ENCODE data around the gene SUSD1.

The SUSD1 gene

DNA sequence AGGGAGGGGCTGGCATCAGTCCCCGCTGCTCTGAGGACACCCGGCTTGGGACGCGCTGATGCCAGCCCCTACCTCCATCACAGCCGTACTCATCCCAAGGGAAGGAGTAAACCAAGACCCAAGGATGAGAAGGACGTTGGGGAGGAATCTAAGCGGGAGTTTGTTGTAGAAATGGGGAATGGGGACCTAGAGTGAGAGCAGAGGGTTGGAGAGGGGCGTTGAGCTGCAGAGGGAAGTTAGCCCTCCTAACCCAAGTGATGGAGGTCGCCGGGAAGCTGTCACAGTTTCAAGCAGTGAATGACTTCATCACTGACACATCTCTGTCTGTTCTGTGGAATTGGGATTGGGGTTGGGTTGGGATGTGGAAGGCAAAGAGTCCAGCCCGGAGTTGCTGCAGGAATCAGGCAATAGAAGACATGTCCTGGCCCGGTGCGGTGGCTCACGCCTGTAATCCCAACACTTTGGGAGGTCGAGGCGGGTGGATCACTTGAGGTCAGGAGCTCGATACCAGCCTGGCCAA lies 759 bp upstream of the SUSD1 start:
- no peak; the same call in 2 of the 3 replicates for ATAC-seq

DNA sequence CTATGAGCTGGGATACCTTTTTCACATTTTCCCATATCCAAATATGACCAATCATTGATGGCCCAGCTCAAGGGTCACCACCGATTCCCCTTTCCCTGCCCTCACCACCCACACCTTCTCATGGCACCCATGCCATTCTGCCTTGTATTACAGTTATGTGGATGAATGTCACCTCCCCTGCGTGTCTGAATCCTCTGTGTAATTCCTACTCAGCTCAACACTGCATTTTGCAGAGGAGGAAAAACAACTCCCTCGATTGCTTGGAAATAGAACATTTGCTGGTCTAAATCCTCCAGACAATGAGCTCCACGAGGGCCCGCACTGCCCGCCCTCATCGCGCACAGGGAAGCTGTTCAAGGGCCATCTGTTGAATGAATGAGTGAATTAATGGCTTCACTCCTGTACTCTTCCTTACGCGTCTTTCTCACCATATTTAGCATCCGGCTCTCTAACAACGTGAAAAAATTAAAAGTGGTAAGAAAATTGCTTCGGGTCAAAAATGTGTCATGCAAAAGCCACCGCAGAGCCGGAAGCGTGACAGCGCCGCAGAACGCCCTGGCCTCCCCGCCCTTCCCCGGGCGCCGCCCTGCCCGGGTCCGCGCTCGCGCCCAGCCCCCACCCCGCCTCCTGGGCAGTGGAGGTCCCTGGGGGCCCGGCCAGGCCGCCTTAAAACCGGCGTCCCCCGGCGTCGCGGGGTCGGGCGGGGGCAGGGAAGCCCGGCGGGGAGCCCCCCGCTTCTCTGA lies 704 bp downstream of the SUSD1 start:
- ATAC-seq = peak; percentile 83
- no peak for TF ChIP-seq PPARA (CRISPR knock-in tag; IDR thresholded peaks at IDR 0.05; ENCODE audit: borderline replicate concordance)
- TF ChIP-seq BACH2 (CRISPR knock-in tag; IDR thresholded peaks at IDR 0.05; ENCODE audit: borderline replicate concordance) = no peak
- peak; percentile 30; the same call in 1 of the 2 replicates for TF ChIP-seq ZFP3 (CRISPR knock-in tag; IDR thresholded peaks at IDR 0.05)
- peak; percentile 24; the same call in 1 of the 2 replicates for TF ChIP-seq TCF4 (CRISPR knock-in tag; IDR thresholded peaks at IDR 0.05; ENCODE audit: borderline replicate concordance)
- TF ChIP-seq GLIS3 (CRISPR knock-in tag; IDR thresholded peaks at IDR 0.05) = no peak
- no peak for TF ChIP-seq OSR1 (CRISPR knock-in tag; IDR thresholded peaks at IDR 0.05)

More for the DNA sequence above, 759 bp upstream of the SUSD1 start:
- TF ChIP-seq, protein P1, sequence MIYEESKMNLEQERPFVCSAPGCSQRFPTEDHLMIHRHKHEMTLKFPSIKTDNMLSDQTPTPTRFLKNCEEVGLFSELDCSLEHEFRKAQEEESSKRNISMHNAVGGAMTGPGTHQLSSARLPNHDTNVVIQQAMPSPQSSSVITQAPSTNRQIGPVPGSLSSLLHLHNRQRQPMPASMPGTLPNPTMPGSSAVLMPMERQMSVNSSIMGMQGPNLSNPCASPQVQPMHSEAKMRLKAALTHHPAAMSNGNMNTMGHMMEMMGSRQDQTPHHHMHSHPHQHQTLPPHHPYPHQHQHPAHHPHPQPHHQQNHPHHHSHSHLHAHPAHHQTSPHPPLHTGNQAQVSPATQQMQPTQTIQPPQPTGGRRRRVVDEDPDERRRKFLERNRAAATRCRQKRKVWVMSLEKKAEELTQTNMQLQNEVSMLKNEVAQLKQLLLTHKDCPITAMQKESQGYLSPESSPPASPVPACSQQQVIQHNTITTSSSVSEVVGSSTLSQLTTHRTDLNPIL (CRISPR knock-in tag; IDR thresholded peaks at IDR 0.05; ENCODE audit: low read depth) = no peak
- TF ChIP-seq OSR1 (CRISPR knock-in tag; IDR thresholded peaks at IDR 0.05) = no peak
- TF ChIP-seq TCF4 (CRISPR knock-in tag; IDR thresholded peaks at IDR 0.05; ENCODE audit: borderline replicate concordance) = no peak
- TF ChIP-seq TOX (CRISPR knock-in tag; IDR thresholded peaks at IDR 0.05; ENCODE audit: borderline replicate concordance) = no peak
- TF ChIP-seq ZNF70 (CRISPR knock-in tag; IDR thresholded peaks at IDR 0.05) = no peak
- no peak for TF ChIP-seq GLIS3 (CRISPR knock-in tag; IDR thresholded peaks at IDR 0.05)
- no peak for TF ChIP-seq RARB (CRISPR knock-in tag; IDR thresholded peaks at IDR 0.05)
- no peak for TF ChIP-seq ESRRG (CRISPR knock-in tag; IDR thresholded peaks at IDR 0.05)
- no peak for TF ChIP-seq ZC3H10 (CRISPR knock-in tag; IDR thresholded peaks at IDR 0.05)
- TF ChIP-seq, protein P2, sequence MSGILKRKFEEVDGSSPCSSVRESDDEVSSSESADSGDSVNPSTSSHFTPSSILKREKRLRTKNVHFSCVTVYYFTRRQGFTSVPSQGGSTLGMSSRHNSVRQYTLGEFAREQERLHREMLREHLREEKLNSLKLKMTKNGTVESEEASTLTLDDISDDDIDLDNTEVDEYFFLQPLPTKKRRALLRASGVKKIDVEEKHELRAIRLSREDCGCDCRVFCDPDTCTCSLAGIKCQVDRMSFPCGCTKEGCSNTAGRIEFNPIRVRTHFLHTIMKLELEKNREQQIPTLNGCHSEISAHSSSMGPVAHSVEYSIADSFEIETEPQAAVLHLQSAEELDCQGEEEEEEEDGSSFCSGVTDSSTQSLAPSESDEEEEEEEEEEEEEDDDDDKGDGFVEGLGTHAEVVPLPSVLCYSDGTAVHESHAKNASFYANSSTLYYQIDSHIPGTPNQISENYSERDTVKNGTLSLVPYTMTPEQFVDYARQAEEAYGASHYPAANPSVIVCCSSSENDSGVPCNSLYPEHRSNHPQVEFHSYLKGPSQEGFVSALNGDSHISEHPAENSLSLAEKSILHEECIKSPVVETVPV (CRISPR knock-in tag; IDR thresholded peaks at IDR 0.05) = no peak
- TF ChIP-seq, protein P3, sequence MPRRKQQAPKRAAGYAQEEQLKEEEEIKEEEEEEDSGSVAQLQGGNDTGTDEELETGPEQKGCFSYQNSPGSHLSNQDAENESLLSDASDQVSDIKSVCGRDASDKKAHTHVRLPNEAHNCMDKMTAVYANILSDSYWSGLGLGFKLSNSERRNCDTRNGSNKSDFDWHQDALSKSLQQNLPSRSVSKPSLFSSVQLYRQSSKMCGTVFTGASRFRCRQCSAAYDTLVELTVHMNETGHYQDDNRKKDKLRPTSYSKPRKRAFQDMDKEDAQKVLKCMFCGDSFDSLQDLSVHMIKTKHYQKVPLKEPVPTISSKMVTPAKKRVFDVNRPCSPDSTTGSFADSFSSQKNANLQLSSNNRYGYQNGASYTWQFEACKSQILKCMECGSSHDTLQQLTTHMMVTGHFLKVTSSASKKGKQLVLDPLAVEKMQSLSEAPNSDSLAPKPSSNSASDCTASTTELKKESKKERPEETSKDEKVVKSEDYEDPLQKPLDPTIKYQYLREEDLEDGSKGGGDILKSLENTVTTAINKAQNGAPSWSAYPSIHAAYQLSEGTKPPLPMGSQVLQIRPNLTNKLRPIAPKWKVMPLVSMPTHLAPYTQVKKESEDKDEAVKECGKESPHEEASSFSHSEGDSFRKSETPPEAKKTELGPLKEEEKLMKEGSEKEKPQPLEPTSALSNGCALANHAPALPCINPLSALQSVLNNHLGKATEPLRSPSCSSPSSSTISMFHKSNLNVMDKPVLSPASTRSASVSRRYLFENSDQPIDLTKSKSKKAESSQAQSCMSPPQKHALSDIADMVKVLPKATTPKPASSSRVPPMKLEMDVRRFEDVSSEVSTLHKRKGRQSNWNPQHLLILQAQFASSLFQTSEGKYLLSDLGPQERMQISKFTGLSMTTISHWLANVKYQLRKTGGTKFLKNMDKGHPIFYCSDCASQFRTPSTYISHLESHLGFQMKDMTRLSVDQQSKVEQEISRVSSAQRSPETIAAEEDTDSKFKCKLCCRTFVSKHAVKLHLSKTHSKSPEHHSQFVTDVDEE (CRISPR knock-in tag; IDR thresholded peaks at IDR 0.05) = no peak
- no peak for TF ChIP-seq PPARA (CRISPR knock-in tag; IDR thresholded peaks at IDR 0.05; ENCODE audit: borderline replicate concordance)
- TF ChIP-seq CSDC2 (CRISPR knock-in tag; IDR thresholded peaks at IDR 0.05) = no peak
- no peak for TF ChIP-seq ARNTL (CRISPR knock-in tag; IDR thresholded peaks at IDR 0.05; ENCODE audit: borderline replicate concordance, low read depth)
- TF ChIP-seq ZNF8 (CRISPR knock-in tag; IDR thresholded peaks at IDR 0.05) = no peak
- TF ChIP-seq, protein P4, sequence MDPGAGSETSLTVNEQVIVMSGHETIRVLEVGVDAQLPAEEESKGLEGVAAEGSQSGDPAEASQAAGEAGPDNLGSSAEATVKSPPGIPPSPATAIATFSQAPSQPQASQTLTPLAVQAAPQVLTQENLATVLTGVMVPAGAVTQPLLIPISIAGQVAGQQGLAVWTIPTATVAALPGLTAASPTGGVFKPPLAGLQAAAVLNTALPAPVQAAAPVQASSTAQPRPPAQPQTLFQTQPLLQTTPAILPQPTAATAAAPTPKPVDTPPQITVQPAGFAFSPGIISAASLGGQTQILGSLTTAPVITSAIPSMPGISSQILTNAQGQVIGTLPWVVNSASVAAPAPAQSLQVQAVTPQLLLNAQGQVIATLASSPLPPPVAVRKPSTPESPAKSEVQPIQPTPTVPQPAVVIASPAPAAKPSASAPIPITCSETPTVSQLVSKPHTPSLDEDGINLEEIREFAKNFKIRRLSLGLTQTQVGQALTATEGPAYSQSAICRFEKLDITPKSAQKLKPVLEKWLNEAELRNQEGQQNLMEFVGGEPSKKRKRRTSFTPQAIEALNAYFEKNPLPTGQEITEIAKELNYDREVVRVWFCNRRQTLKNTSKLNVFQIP (CRISPR knock-in tag; IDR thresholded peaks at IDR 0.05; ENCODE audit: borderline replicate concordance, low read depth) = no peak

DNA sequence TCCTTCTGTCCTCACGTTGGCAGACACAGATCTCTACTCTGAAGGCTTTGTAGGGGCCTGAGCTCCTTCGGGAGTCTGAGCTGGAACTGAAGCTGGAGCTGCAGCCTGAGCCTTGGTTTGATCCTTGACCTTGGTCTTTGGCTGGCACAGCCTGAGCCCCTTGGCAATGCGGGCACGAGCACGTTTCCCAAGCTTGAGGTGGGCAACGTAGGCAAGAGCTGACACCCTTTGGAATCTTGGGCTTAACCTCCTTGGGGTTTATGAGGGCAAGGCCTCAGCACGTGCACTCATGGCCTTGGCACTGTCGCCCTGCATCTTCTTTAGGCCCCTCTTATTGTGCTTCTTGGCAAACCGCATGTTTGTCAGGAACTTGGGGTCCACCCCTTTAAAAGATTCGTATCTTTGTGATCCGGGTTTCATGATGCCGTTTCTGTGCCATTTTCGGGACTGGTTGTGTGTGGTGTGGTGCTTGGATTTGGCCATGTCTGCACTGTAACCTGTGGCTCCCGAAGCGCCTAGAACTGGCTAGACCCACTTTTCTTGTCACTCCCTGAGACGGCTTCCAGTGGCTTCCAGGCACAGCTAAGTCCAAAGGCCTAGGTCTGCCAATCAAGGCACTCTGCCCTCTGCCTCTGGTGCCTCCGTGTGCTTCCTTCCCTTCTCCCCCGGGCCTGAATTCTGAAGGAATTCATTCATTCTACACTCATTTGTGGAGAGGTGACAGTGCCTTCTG lies 1.4 kb downstream of the SUSD1 start:
- no peak for ATAC-seq
- TF ChIP-seq, protein P3 (CRISPR knock-in tag; IDR thresholded peaks at IDR 0.05) = no peak
